ENCODE results near the gene LAMP5.

LAMP5 gene

DNA sequence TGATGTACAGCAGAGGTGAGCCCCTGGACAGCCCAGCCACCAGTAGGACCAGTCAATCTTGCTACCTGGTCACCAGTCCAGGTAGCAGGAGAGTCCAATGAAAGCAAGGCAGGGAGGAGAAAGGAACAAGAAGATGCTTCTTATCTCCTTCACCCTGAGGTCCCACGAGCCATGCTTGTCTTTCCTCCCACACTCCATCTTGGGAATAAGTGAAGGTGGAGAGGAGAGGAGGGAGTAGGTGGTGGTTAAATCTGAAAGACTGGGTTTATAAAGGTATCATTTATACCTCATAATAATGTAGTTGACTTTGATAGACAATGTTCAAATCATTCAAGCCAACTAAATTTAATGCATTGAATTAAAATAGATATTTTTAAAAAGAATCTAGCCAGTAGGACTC, 35.9 kb downstream of the LAMP5 start:
- H3K27ac ChIP-seq (ENCODE audit: low read depth, low read length, poor library complexity, severe bottlenecking), result no peak overlapping the region
- TF ChIP-seq EZH2 (IDR thresholded peaks at IDR 0.05; ENCODE audit: borderline replicate concordance, low read length), result no peak
- TF ChIP-seq, protein P1, sequence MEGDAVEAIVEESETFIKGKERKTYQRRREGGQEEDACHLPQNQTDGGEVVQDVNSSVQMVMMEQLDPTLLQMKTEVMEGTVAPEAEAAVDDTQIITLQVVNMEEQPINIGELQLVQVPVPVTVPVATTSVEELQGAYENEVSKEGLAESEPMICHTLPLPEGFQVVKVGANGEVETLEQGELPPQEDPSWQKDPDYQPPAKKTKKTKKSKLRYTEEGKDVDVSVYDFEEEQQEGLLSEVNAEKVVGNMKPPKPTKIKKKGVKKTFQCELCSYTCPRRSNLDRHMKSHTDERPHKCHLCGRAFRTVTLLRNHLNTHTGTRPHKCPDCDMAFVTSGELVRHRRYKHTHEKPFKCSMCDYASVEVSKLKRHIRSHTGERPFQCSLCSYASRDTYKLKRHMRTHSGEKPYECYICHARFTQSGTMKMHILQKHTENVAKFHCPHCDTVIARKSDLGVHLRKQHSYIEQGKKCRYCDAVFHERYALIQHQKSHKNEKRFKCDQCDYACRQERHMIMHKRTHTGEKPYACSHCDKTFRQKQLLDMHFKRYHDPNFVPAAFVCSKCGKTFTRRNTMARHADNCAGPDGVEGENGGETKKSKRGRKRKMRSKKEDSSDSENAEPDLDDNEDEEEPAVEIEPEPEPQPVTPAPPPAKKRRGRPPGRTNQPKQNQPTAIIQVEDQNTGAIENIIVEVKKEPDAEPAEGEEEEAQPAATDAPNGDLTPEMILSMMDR (IDR thresholded peaks at IDR 0.05; ENCODE audit: low read length), result no peak
- H3K36me3 ChIP-seq (ENCODE audit: insufficient read depth, low read length), result no peaks in the 10 kb centered on the region
- H3K9me2 ChIP-seq (ENCODE audit: low read depth, low read length), result no peaks in the 10 kb centered on the region
- H3K4me2 ChIP-seq (ENCODE audit: low read length), result no peak overlapping the region
- H2AFZ ChIP-seq (ENCODE audit: low read length), result no peak overlapping the region
- no peak overlapping the region for H3K4me3 ChIP-seq (ENCODE audit: low read depth, low read length, poor library complexity, severe bottlenecking)
- H3K27me3 ChIP-seq (ENCODE audit: insufficient read depth, low read length), result no peaks in the 10 kb centered on the region
- no peaks in the 10 kb centered on the region for H3K79me2 ChIP-seq (ENCODE audit: insufficient read depth, low read length)
- H3K9ac ChIP-seq (ENCODE audit: low read length), result no peak overlapping the region
- H3F3A ChIP-seq (ENCODE audit: insufficient read depth, low read length), result no peaks in the 10 kb centered on the region
- no peaks in the 10 kb centered on the region for H3K9me3 ChIP-seq (ENCODE audit: low read length)
- H4K20me1 ChIP-seq (ENCODE audit: insufficient read depth, low read length), result no peaks in the 10 kb centered on the region
- no peaks in the 10 kb centered on the region for H3K4me1 ChIP-seq (ENCODE audit: insufficient read depth, low read length, severe bottlenecking)

DNA sequence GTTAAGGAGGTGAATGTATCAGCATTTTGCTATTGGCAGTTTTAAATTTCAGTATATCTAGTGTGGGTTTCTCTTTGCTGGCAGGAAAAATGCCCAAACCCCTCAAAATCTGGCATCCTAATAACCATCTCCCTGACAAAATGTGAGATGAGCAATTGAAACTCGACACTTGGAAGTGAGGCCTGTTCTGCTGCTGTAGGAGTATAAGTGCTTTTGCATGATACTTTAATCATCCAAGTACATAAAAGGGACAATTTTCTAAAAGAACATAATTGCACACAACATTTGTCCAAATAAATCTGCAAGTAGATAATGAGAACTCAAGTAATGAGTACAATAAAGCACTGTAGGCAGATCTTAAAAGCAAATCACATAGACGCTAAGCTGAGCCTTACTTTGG, 36.5 kb downstream of the LAMP5 start:
- Histone ChIP-seq H3K27ac (ENCODE audit: low read depth, low read length, poor library complexity, severe bottlenecking) (no peak overlapping the region), H3K36me3 (ENCODE audit: insufficient read depth, low read length) (no peaks in the 10 kb centered on the region), H3K9me3 (ENCODE audit: low read length) (no peaks in the 10 kb centered on the region), H3K4me1 (ENCODE audit: insufficient read depth, low read length, severe bottlenecking) (no peaks in the 10 kb centered on the region), H3K4me2 (ENCODE audit: low read length) (no peak overlapping the region), H2AFZ (ENCODE audit: low read length) (no peak overlapping the region), H3K9ac (ENCODE audit: low read length) (no peak overlapping the region), H3K79me2 (ENCODE audit: insufficient read depth, low read length) (no peaks in the 10 kb centered on the region), H3K4me3 (ENCODE audit: low read depth, low read length, poor library complexity, severe bottlenecking) (no peak overlapping the region), H3K9me2 (ENCODE audit: low read depth, low read length) (no peaks in the 10 kb centered on the region), H3K27me3 (ENCODE audit: insufficient read depth, low read length) (no peaks in the 10 kb centered on the region), H3F3A (ENCODE audit: insufficient read depth, low read length) (no peaks in the 10 kb centered on the region), H4K20me1 (ENCODE audit: insufficient read depth, low read length) (no peaks in the 10 kb centered on the region)
- TF ChIP-seq, protein P1 (IDR thresholded peaks at IDR 0.05; ENCODE audit: low read length), result no peak
- TF ChIP-seq EZH2 (IDR thresholded peaks at IDR 0.05; ENCODE audit: borderline replicate concordance, low read length), result no peak

GRCh38 chr20:9551808-9552550, 37.6 kb downstream of the LAMP5 start:
- Histone ChIP-seq H4K20me1 (ENCODE audit: insufficient read depth, low read length) (no peaks in the 10 kb centered on the region), H3K79me2 (ENCODE audit: insufficient read depth, low read length) (no peaks in the 10 kb centered on the region), H3K36me3 (ENCODE audit: insufficient read depth, low read length) (no peaks in the 10 kb centered on the region), H3F3A (ENCODE audit: insufficient read depth, low read length) (no peaks in the 10 kb centered on the region), H3K4me2 (ENCODE audit: low read length) (no peak overlapping the region), H3K4me1 (ENCODE audit: insufficient read depth, low read length, severe bottlenecking) (no peaks in the 10 kb centered on the region), H3K27ac (ENCODE audit: low read depth, low read length, poor library complexity, severe bottlenecking) (no peak overlapping the region), H3K27me3 (ENCODE audit: insufficient read depth, low read length) (no peaks in the 10 kb centered on the region), H3K4me3 (ENCODE audit: low read depth, low read length, poor library complexity, severe bottlenecking) (no peak overlapping the region), H3K9me3 (ENCODE audit: low read length) (no peaks in the 10 kb centered on the region), H3K9ac (ENCODE audit: low read length) (no peak overlapping the region), H3K9me2 (ENCODE audit: low read depth, low read length) (no peaks in the 10 kb centered on the region), H2AFZ (ENCODE audit: low read length) (no peak overlapping the region)
- TF ChIP-seq, protein P1 (IDR thresholded peaks at IDR 0.05; ENCODE audit: low read length), result no peak
- no peak for TF ChIP-seq EZH2 (IDR thresholded peaks at IDR 0.05; ENCODE audit: borderline replicate concordance, low read length)

Measured in OCI-LY1 (cell line).